MCF 10A (cell line): ENCODE measurements around the gene CATSPERZ. TPM values are rescaled to one million over a fixed set of nuclear protein-coding genes. Genes with fewer than 3 reads are reported as not detected.
"Not testable (repeated sequence)": the region's sequence is repeated elsewhere in the genome, so short reads cannot be mapped to it uniquely, and the experiment has no call there.

Experiments used
- BruUV-seq: library from RNA; stranded (reverse); fragments of 400-500 nt; replicated peaks from 2 replicates; lab custom pipeline; 2021; lab: Mats Ljungman, UMichigan
- CTCF ChIA-PET: fragments of 300-600 bp; sonication (Branson Sonifier 250); formaldehyde crosslinking; extraction: SDS; loops from one replicate; lab custom pipeline; 2021; ENCODE audit warnings: antibody characterized with exemption, inconsistent platforms; lab: Yijun Ruan, JAX
- POLR2A ChIA-PET: fragments of 300-600, 350-650 bp; sonication (Branson Sonifier 250); formaldehyde crosslinking; extraction: SDS; loops from one replicate; lab custom pipeline; 2020; ENCODE audit warnings: antibody characterized with exemption, inconsistent platforms; lab: Yijun Ruan, JAX
- DNase-seq: peaks from one replicate; pipeline ENCODE4 v3.0.0-alpha.2; 2018; ENCODE audit not compliant: unreplicated experiment
- H3K27ac Mint-ChIP-seq: one replicate; pipeline ENCODE4 v1.8.0; 2022; ENCODE audit warnings: mild to moderate bottlenecking, low read depth, mixed read lengths; ENCODE audit not compliant: unreplicated experiment
- H3K27me3 Mint-ChIP-seq: one replicate; pipeline ENCODE4 v1.8.0; 2022; ENCODE audit warnings: mixed read lengths; ENCODE audit not compliant: insufficient read depth, unreplicated experiment
- H3K36me3 Mint-ChIP-seq: one replicate; pipeline ENCODE4 v1.8.0; 2022; ENCODE audit warnings: mild to moderate bottlenecking, moderate library complexity, mixed read lengths; ENCODE audit not compliant: insufficient read depth, unreplicated experiment
- H3K4me1 Mint-ChIP-seq: one replicate; pipeline ENCODE4 v1.8.0; 2022; ENCODE audit warnings: mixed read lengths; ENCODE audit not compliant: insufficient read depth, unreplicated experiment
- H3K4me3 Mint-ChIP-seq: one replicate; pipeline ENCODE4 v1.8.0; 2022; ENCODE audit warnings: mild to moderate bottlenecking, moderate library complexity, mixed read lengths; ENCODE audit not compliant: unreplicated experiment
- H3K9me3 Mint-ChIP-seq: one replicate; pipeline ENCODE4 v1.8.0; 2022; ENCODE audit warnings: mixed read lengths; ENCODE audit not compliant: unreplicated experiment
- intact Hi-C: fragments of 100-400 bp; cut with micrococcal nuclease; formaldehyde crosslinking; loops from 2 replicates; pipeline ENCODE4 v1.14.1; 2022
- total RNA-seq: library from RNA; stranded (reverse); gene quantifications from 2 replicates; pipeline ENCODE4 v1.2.3, GENCODE V29; 2022
- TF ChIP-seq, protein P1 (sequence below): fragments of 200-600 bp; IDR thresholded peaks from one replicate; pipeline ENCODE4 v1.8.0; 2022; ENCODE audit warnings: antibody characterized with exemption, mild to moderate bottlenecking; ENCODE audit not compliant: unreplicated experiment

Gene CATSPERZ
- total RNA-seq, 1 experiment from 2014 or later: 0.68 TPM

DNA sequence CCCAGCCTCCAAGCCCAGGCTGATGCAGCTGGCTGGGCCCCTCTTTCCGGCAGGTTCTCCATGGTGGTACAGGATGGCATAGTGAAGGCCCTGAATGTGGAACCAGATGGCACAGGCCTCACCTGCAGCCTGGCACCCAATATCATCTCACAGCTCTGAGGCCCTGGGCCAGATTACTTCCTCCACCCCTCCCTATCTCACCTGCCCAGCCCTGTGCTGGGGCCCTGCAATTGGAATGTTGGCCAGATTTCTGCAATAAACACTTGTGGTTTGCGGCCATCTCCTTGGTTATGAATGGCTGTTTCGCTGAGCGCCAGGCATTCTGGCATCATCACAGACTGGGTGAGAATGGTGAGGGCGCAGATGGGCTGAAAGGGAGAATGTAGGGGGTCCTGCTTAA, 21.4 kb downstream of the CATSPERZ start:
- CTCF ChIA-PET: interaction anchor here (0.6 to 4.5 kb wide), 5 partner anchors 10 to 1724 kb away, joined by 3 to 33 read pairs (median 4); no protein-coding TSS in a partner anchor
- no TSS peak for BruUV-seq
- TF ChIP-seq, protein P1, sequence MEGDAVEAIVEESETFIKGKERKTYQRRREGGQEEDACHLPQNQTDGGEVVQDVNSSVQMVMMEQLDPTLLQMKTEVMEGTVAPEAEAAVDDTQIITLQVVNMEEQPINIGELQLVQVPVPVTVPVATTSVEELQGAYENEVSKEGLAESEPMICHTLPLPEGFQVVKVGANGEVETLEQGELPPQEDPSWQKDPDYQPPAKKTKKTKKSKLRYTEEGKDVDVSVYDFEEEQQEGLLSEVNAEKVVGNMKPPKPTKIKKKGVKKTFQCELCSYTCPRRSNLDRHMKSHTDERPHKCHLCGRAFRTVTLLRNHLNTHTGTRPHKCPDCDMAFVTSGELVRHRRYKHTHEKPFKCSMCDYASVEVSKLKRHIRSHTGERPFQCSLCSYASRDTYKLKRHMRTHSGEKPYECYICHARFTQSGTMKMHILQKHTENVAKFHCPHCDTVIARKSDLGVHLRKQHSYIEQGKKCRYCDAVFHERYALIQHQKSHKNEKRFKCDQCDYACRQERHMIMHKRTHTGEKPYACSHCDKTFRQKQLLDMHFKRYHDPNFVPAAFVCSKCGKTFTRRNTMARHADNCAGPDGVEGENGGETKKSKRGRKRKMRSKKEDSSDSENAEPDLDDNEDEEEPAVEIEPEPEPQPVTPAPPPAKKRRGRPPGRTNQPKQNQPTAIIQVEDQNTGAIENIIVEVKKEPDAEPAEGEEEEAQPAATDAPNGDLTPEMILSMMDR: no peak
- Mint-ChIP-seq H3K27me3 (no peaks in the 10 kb centered on the region), H3K4me3 (peak overlapping the region; percentile 46), H3K9me3 (no peaks in the 10 kb centered on the region), H3K4me1 (peaks cover 40% of the 10 kb centered on the region), H3K27ac (peak overlapping the region; percentile 93), H3K36me3 (peaks cover 35% of the 10 kb centered on the region)
- DNase-seq: peak; percentile 88
- intact Hi-C loops: no loop called here
- POLR2A ChIA-PET: interaction anchor here (0.8 to 5.3 kb wide), 6 partner anchors 10 to 53 kb away, joined by 3 to 89 read pairs (median 5); partner anchors contain the start of gene ESRRA

DNA sequence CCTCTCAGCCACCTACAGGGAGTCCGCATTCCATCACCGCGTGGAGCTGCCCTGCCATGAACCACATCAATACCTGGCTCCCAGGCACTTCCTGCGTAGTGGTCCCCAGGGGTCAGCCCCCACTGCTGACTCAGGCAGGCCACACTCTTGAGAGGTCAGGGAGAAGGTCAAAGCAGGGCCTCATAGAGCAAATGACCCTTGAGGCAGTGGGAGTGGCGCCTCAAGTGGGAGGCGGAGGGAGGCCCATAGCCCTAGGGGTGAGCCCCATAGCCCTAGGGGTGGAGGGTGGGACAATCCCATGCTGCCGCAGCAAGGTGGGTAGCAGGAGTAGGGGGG, 22.7 kb downstream of the CATSPERZ start:
- peaks cover 40% of the 10 kb centered on the region for H3K4me1 Mint-ChIP-seq
- CTCF ChIA-PET: interaction anchor here (1.1 to 4.5 kb wide), 3 partner anchors 9 to 73 kb away, joined by 3 to 33 read pairs (median 32); no protein-coding TSS in a partner anchor
- no peak overlapping the region for H3K4me3 Mint-ChIP-seq
- H3K27me3 Mint-ChIP-seq: no peaks in the 10 kb centered on the region
- POLR2A ChIA-PET: interaction anchor here (0.6 to 5.3 kb wide), 6 partner anchors 10 to 83 kb away, joined by 3 to 89 read pairs (median 6); partner anchors contain the start of gene ESRRA
- TF ChIP-seq, protein P1: no peak
- no TSS peak for BruUV-seq
- H3K36me3 Mint-ChIP-seq: peaks cover 30% of the 10 kb centered on the region
- intact Hi-C loops: no loop called here
- H3K9me3 Mint-ChIP-seq: no peaks in the 10 kb centered on the region
- H3K27ac Mint-ChIP-seq: no peak overlapping the region
- no peak for DNase-seq

DNA sequence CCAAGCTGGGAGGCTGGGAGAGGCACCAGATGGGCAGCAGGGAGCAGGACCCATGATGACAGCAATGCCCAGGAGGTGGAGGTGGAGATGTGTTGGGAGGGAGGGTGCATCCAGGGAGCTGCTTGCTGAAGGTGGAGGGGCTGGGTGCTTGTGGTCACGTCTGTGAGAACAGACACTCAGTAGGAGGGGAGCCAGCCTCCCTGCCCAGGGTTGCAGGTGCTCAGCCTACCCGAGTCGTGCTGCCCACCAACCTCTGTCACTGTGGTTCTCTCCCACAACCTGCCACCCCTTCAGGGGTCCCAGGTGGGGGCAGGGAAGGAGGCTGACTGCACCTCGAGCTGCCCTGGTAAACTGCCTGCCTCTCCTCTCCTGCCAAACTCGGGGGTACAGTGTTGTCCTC, 23.2 kb downstream of the CATSPERZ start:
- H3K4me1 Mint-ChIP-seq: peaks cover 40% of the 10 kb centered on the region
- no TSS peak for BruUV-seq
- H3K27me3 Mint-ChIP-seq: no peaks in the 10 kb centered on the region
- ChIA-PET CTCF (interaction anchor here (0.9 to 4.5 kb wide), 4 partner anchors 8 to 37 kb away, joined by 3 to 33 read pairs (median 18); no protein-coding TSS in a partner anchor), POLR2A (interaction anchor here (0.9 to 5.3 kb wide), 6 partner anchors 10 to 54 kb away, joined by 5 to 89 read pairs (median 8); partner anchors contain the start of gene ESRRA)
- peak overlapping the region; percentile 94 for H3K27ac Mint-ChIP-seq
- no peak overlapping the region for H3K4me3 Mint-ChIP-seq
- intact Hi-C loops: no loop called here
- TF ChIP-seq, protein P1: no peak
- H3K9me3 Mint-ChIP-seq: no peaks in the 10 kb centered on the region
- DNase-seq: no peak
- H3K36me3 Mint-ChIP-seq: peaks cover 27% of the 10 kb centered on the region

DNA sequence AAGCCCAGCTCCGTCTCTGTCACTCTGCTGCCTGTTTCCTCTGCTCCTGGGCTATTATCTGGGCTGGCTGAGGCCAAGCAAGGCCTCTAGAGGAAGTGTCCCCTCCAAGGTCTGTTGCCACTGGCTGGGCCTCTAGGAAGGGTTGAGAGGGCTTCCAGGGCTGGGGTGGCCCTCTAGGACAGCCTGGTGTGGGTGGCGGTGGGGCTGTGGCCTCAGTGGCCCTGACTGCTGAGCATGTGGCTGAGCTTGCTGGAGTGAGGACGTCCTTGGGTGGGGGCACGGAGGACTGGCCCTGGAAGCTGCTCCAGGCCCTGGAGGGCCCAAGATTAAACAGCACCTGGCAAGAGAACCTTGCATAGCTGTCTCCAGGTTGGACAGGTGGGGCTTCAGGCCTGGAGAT, 23.8 kb downstream of the CATSPERZ start:
- H3K9me3 Mint-ChIP-seq, BruUV-seq, intact Hi-C loops, DNase-seq, H3K27me3 Mint-ChIP-seq, H3K4me3 Mint-ChIP-seq: not testable (repeated sequence)
- ChIA-PET POLR2A (interaction anchor here (0.7 to 5.3 kb wide), 10 partner anchors 9 to 531 kb away, joined by 3 to 89 read pairs (median 6); partner anchors contain the start of gene ESRRA), CTCF (interaction anchor here (0.6 to 4.5 kb wide), 6 partner anchors 8 to 339 kb away, joined by 3 to 33 read pairs (median 6); no protein-coding TSS in a partner anchor)
- Mint-ChIP-seq H3K27ac (peak overlapping the region; percentile 94), H3K4me1 (peaks cover 37% of the 10 kb centered on the region), H3K36me3 (peaks cover 24% of the 10 kb centered on the region)
